Hematopoietic multipotent progenitor cell treated with erythropoietin and hydrocortisone succinate and interleukin-3 and kit ligand, for 4 days (in vitro differentiated cells): ENCODE measurements around the gene ARID3C.

Experiments used
- DNase-seq: peaks from one replicate; pipeline ENCODE4 v3.0.0-alpha.2; 2015

ARID3C gene

GRCh38 chr9:34628656-34629490 lies at the start of gene ARID3C:
ARID3C (minus strand) TSS chr9:34629066; CDS start chr9:34628014, 1,052 bp downstream.
- DNase-seq = peak; percentile 57

- DNase-seq = no peak
Measured at GRCh38 chr9:34675869-34676268, 47.0 kb upstream of the ARID3C start.

- DNase-seq = peak; percentile 93
Measured at GRCh38 chr9:34675048-34675714, 46.3 kb upstream of the ARID3C start.

- no peak for DNase-seq
Measured at GRCh38 chr9:34674440-34674839, 45.6 kb upstream of the ARID3C start.

- DNase-seq = no peak
Measured at GRCh38 chr9:34671307-34671706, 42.4 kb upstream of the ARID3C start.

GRCh38 chr9:34669809-34670562 lies 41.1 kb upstream of the ARID3C start:
- DNase-seq = no peak

- DNase-seq = peak; percentile 97
Measured at GRCh38 chr9:34665381-34666250, 36.8 kb upstream of the ARID3C start.

- DNase-seq = no peak
Measured at GRCh38 chr9:34665067-34665380, 36.2 kb upstream of the ARID3C start.

GRCh38 chr9:34664281-34665066 lies 35.6 kb upstream of the ARID3C start:
- DNase-seq = peak; percentile 92

GRCh38 chr9:34663303-34663605 lies 34.4 kb upstream of the ARID3C start:
- DNase-seq = no peak

GRCh38 chr9:34662526-34663302 lies 33.8 kb upstream of the ARID3C start, which contains the start of gene CCL27:
CCL27 (minus strand) TSS chr9:34662657; CDS start chr9:34662633, 24 bp downstream.
- no peak for DNase-seq

- DNase-seq = no peak
Measured at GRCh38 chr9:34659592-34660253, 30.9 kb upstream of the ARID3C start.

GRCh38 chr9:34658461-34658860 lies 29.6 kb upstream of the ARID3C start:
- no peak for DNase-seq

- no peak for DNase-seq
Measured at GRCh38 chr9:34656992-34657391, 28.1 kb upstream of the ARID3C start.

- no peak for DNase-seq
Measured at GRCh38 chr9:34655394-34655793, 26.5 kb upstream of the ARID3C start.

GRCh38 chr9:34654323-34655051 lies 25.6 kb upstream of the ARID3C start:
- no peak for DNase-seq

- DNase-seq = no peak
Measured at GRCh38 chr9:34653151-34654072, 24.5 kb upstream of the ARID3C start.

- DNase-seq = no peak
Measured at GRCh38 chr9:34652602-34653000, 23.7 kb upstream of the ARID3C start.
